ENCODE measurements around the gene SIRT4. TPM values are rescaled to one million over a fixed set of nuclear protein-coding genes. Genes with fewer than 3 reads are reported as not detected.

SIRT4 gene
- total RNA-seq, 4 donors from 2014 or later, result 0.87 to 5.7 (median 1.9) TPM

GRCh38 chr12:120361506-120362208 lies 59.5 kb downstream of the SIRT4 start:
- peak overlapping the region; percentile 32 to 50 (median 38) for H3K4me3 ChIP-seq
- no peaks in the 10 kb centered on the region for H3K9me3 ChIP-seq
- peaks cover 0 to 19% of the 10 kb centered on the region in 2 donors for H3K27me3 ChIP-seq
- WGBS, 2 donors, result 8 to 9% methylated on average over 25 of the region's 56 CpGs
- H3K4me1 ChIP-seq, result peaks cover 0 to 35% (median 0%) of the 10 kb centered on the region in 4 donors
- peak overlapping the region; percentile 27 to 84 (median 70) for H3K27ac ChIP-seq
- no peaks in the 10 kb centered on the region for H3K36me3 ChIP-seq
- TF ChIP-seq CTCF (IDR thresholded peaks at IDR 0.05) (no peak), POLR2A (IDR thresholded peaks at IDR 0.05) (no peak), EP300 (IDR thresholded peaks at IDR 0.05) (no peak)
- DNase-seq (ENCODE audit: low spot score in 2 of 2), result peak in 1 of 2 donors; percentile 31

Small RNA genes within 50 kb of the gene (small RNA-seq; reads per million reads assigned to genes)
- 661 reads per million, percentile 98 among the genes with 10 or more reads in this experiment for gene RNU4-1
- 815 reads per million, percentile 98 among the genes with 10 or more reads in this experiment for gene RNU4-2
- gene RNU6-1088P, result not detected

Other genes with a start within 250 kb of the SIRT4 start
- 10 to 100 TPM; 22.8 to 30.8 (median 26.2) TPM for gene RAB35, start 185.6 kb upstream of the SIRT4 start, total RNA-seq
- 100 to 1,000 TPM in 2 of 4 donors, 10 to 100 TPM in 2; 44.6 to 138 (median 106) TPM for gene GCN1, start 107.6 kb upstream of the SIRT4 start, total RNA-seq
- gene RPLP0, start 101.2 kb upstream of the SIRT4 start, total RNA-seq, result 1,000 to 10,000 TPM; 1,234 to 2,921 (median 1,418) TPM
- 100 to 1,000 TPM; 217 to 428 (median 330) TPM for gene PXN, start 36.6 kb upstream of the SIRT4 start, total RNA-seq
- gene RNU4-2, start 10.4 kb upstream of the SIRT4 start, total RNA-seq, result under 1 TPM; under 0.01 TPM
- under 1 TPM in 3 of 4 donors, not detected in 1; under 0.01 TPM for gene RNU4-1, start 9.1 kb upstream of the SIRT4 start, total RNA-seq
- gene PLA2G1B, start 25.5 kb downstream of the SIRT4 start, total RNA-seq, result 10 to 100 TPM in 1 of 4 donors, not detected in 3; 11.4 TPM
- gene MSI1, start 66.8 kb downstream of the SIRT4 start, total RNA-seq, result 1 to 10 TPM in 1 of 4 donors, under 1 TPM in 2, not detected in 1; 0.22 to 1.2 (median 0.59) TPM
- 100 to 1,000 TPM; 458 to 661 (median 570) TPM for gene COX6A1, start 135.8 kb downstream of the SIRT4 start, total RNA-seq
- gene TRIAP1, start 144.1 kb downstream of the SIRT4 start, total RNA-seq, result 10 to 100 TPM in 1 of 4 donors, 1 to 10 TPM in 3; 2.4 to 17.0 (median 7.0) TPM
- gene GATC, start 144.1 kb downstream of the SIRT4 start, total RNA-seq, result 10 to 100 TPM; 21.0 to 37.3 (median 29.2) TPM
- gene SRSF9, start 167.4 kb downstream of the SIRT4 start, total RNA-seq, result 10 to 100 TPM; 66.6 to 90.6 (median 77.1) TPM
- gene DYNLL1, start 193.8 kb downstream of the SIRT4 start, total RNA-seq, result 100 to 1,000 TPM; 175 to 306 (median 258) TPM
- 10 to 100 TPM; 21.6 to 23.7 (median 23.4) TPM for gene COQ5, start 226.8 kb downstream of the SIRT4 start, total RNA-seq
- gene RNF10, start 232.0 kb downstream of the SIRT4 start, total RNA-seq, result 100 to 1,000 TPM; 201 to 306 (median 264) TPM